SKM-1 (cell line): ENCODE results near the gene MAPKAP1.

ENCODE experiments used
- DNase-seq: peaks from one replicate; lab custom pipeline; 2025; ENCODE audit not compliant: unreplicated experiment; lab: John Stamatoyannopoulos, UW

The MAPKAP1 gene

GRCh38 chr9:125541840-125542243 is 165.2 kb downstream of the MAPKAP1 start:
- no peak for DNase-seq

GRCh38 chr9:125540497-125540896 is 166.5 kb downstream of the MAPKAP1 start:
- DNase-seq = no peak

- DNase-seq = no peak
These were observed 168.9 kb downstream of the MAPKAP1 start for GRCh38 chr9:125538092-125538473.

- DNase-seq = no peak
These were observed 169.4 kb downstream of the MAPKAP1 start for GRCh38 chr9:125537442-125538091.

- DNase-seq = no peak
These were observed 170.2 kb downstream of the MAPKAP1 start for GRCh38 chr9:125536776-125537175.

GRCh38 chr9:125536167-125536772 is 170.7 kb downstream of the MAPKAP1 start:
- no peak for DNase-seq

- DNase-seq = no peak
These were observed 171.9 kb downstream of the MAPKAP1 start for GRCh38 chr9:125534971-125535701.

GRCh38 chr9:125532812-125533594 is 174.0 kb downstream of the MAPKAP1 start:
- DNase-seq = no peak

GRCh38 chr9:125532412-125532811 is 174.6 kb downstream of the MAPKAP1 start:
- DNase-seq = no peak

GRCh38 chr9:125529589-125530515 is 177.2 kb downstream of the MAPKAP1 start:
- no peak for DNase-seq

- no peak for DNase-seq
These were observed 177.9 kb downstream of the MAPKAP1 start for GRCh38 chr9:125529107-125529506.

GRCh38 chr9:125527471-125528002 is 179.5 kb downstream of the MAPKAP1 start:
- no peak for DNase-seq

- no peak for DNase-seq
These were observed 180.9 kb downstream of the MAPKAP1 start for GRCh38 chr9:125525921-125526631.

GRCh38 chr9:125524583-125525355 is 182.2 kb downstream of the MAPKAP1 start:
- no peak for DNase-seq

GRCh38 chr9:125523681-125524080 is 183.3 kb downstream of the MAPKAP1 start:
- DNase-seq = no peak

- no peak for DNase-seq
These were observed 184.7 kb downstream of the MAPKAP1 start for GRCh38 chr9:125522328-125522725.

- no peak for DNase-seq
These were observed 185.3 kb downstream of the MAPKAP1 start for GRCh38 chr9:125521462-125522327.

- no peak for DNase-seq
These were observed 187.3 kb downstream of the MAPKAP1 start for GRCh38 chr9:125519734-125520133.
